Kidney (tissue), 14 donors: ENCODE results near the gene SNTA1. TPM values are rescaled to one million over a fixed set of nuclear protein-coding genes. Genes with fewer than 3 reads are reported as not detected.
"Not testable (repeated sequence)": the region's sequence is repeated elsewhere in the genome, so short reads cannot be mapped to it uniquely, and the experiment has no call there.

Experiments
- DNase-seq, 5 donors: peaks; one replicate each; pipeline ENCODE4 v3.0.0-alpha.2; 2013 to 2020
- FAIRE-seq: peaks from 2 replicates; lab custom pipeline; 2012; peaks lifted over from hg19 to GRCh38; lab: Jason Lieb, UNC
- H3K27ac ChIP-seq, 2 donors: one replicate each; pipeline ENCODE4 v1.7.0; 2013; ENCODE audit warnings: low read depth in 2 of 2, low read length in 2 of 2, inconsistent platforms in 1 of 2
- H3K27me3 ChIP-seq: one replicate; pipeline ENCODE4 v1.7.1; 2013; ENCODE audit warnings: low read length, inconsistent platforms; ENCODE audit not compliant: control insufficient read depth, insufficient read depth
- H3K36me3 ChIP-seq, 3 donors: one replicate each; pipeline versions ENCODE4 v1.7.0 to v1.7.1; 2013; ENCODE audit warnings: low read length in 3 of 3, control low read depth in 1 of 3, inconsistent platforms in 1 of 3; ENCODE audit not compliant: insufficient read depth in 3 of 3, control insufficient read depth in 2 of 3
- H3K4me1 ChIP-seq, 3 donors: one replicate each; pipeline versions ENCODE4 v1.7.0 to v1.7.1; 2013; ENCODE audit warnings: low read length in 3 of 3, inconsistent platforms in 1 of 3, low read depth in 1 of 3; ENCODE audit not compliant: control insufficient read depth in 2 of 3, insufficient read depth in 2 of 3
- H3K4me3 ChIP-seq, 3 donors: one replicate each; pipeline versions ENCODE4 v1.7.0 to v1.8.1; 2013; ENCODE audit warnings: low read length in 3 of 3, control low read depth in 1 of 3, inconsistent platforms in 1 of 3
- H3K9ac ChIP-seq, 3 donors: one replicate each; pipeline versions ENCODE4 v1.7.0 to v1.7.1; 2013; ENCODE audit warnings: low read length in 3 of 3, control low read depth in 1 of 3, inconsistent platforms in 1 of 3
- H3K9me3 ChIP-seq, 3 donors: one replicate each; pipeline versions ENCODE4 v1.7.0 to v1.7.1; 2013; ENCODE audit warnings: low read length in 3 of 3, control low read depth in 1 of 3, inconsistent platforms in 1 of 3; ENCODE audit not compliant: control insufficient read depth in 2 of 3, insufficient read depth in 1 of 3
- CTCF ChIP-seq: IDR thresholded peaks from 3 replicates; pipeline ENCODE4 v1.5.1; 2012; ENCODE audit warnings: mild to moderate bottlenecking, moderate library complexity, borderline replicate concordance; ENCODE audit not compliant: insufficient read depth; ENCODE audit errors: extremely low read depth
- intact Hi-C: fragments of 100-400 bp; cut with DNase I; formaldehyde crosslinking; loops from one replicate; pipeline ENCODE4 v1.11.1; 2022
- polyA plus RNA-seq: library from polyadenylated mRNA; stranded (reverse); fragments of 350-450 nt; fragmentation: Illumina TruSeq; extraction: RNeasy Lipid Tissue Mini Kit (QIAGEN cat#74804); gene quantifications from one replicate; pipeline ENCODE4 v1.2.3, GENCODE V29; 2014; ENCODE audit warnings: low read depth, low replicate concordance; ENCODE audit not compliant: insufficient read depth
- total RNA-seq: library from RNA; stranded (reverse); fragmentation: NEBNext Ultra II Directional; extraction: Animal tissue kit (Norgen Biotek cat#: 25700); gene quantifications from one replicate; pipeline ENCODE4 v1.2.1, GENCODE V29; 2021
- donor health status: control.
- donor health status: control.
- donor health status: control.
- donor health status: control.
- donor health status: control.
- donor health status: DM: yes; HTN: yes; CAD: no.
- donor health status: Normal renal cell carcinoma (clear cell type).

SNTA1 gene
- total and polyA plus RNA-seq, 2 donors from 2014 or later, result 12.2 to 53.6 TPM

- Histone ChIP-seq H3K36me3 (peaks cover 5 to 19% (median 17%) of the 10 kb centered on the region in 3 donors), H3K9ac (no peak overlapping the region), H3K4me1 (peaks cover 0 to 4% (median 2%) of the 10 kb centered on the region in 3 donors), H3K9me3 (no peaks in the 10 kb centered on the region), H3K27me3 (no peaks in the 10 kb centered on the region), H3K27ac (no peak overlapping the region), H3K4me3 (no peak overlapping the region)
- FAIRE-seq, result no peak
- intact Hi-C loops, result no loop called here
- TF ChIP-seq CTCF, result no peak
- peak in 1 of 5 donors; percentile 10 for DNase-seq
Measured at GRCh38 chr20:33394718-33395117, 48.8 kb downstream of the SNTA1 start.

GRCh38 chr20:33393609-33394008, 50.0 kb downstream of the SNTA1 start:
- H3K4me3 ChIP-seq, result no peak overlapping the region
- intact Hi-C loops, result no loop called here
- H3K27me3 ChIP-seq, result no peaks in the 10 kb centered on the region
- no peak for TF ChIP-seq CTCF
- H3K36me3 ChIP-seq, result peaks cover 5 to 19% (median 17%) of the 10 kb centered on the region in 3 donors
- no peak overlapping the region for H3K27ac ChIP-seq
- no peaks in the 10 kb centered on the region for H3K9me3 ChIP-seq
- FAIRE-seq (no peak), DNase-seq (no peak)
- no peaks in the 10 kb centered on the region for H3K4me1 ChIP-seq
- no peak overlapping the region for H3K9ac ChIP-seq

GRCh38 chr20:33391722-33392415, 51.7 kb downstream of the SNTA1 start:
- no peak overlapping the region for H3K9ac ChIP-seq
- H3K9me3 ChIP-seq, result no peaks in the 10 kb centered on the region
- intact Hi-C loops, result no loop called here
- H3K4me1 ChIP-seq, result no peaks in the 10 kb centered on the region
- H3K4me3 ChIP-seq, result no peak overlapping the region
- TF ChIP-seq CTCF, result no peak
- H3K27me3 ChIP-seq, result no peaks in the 10 kb centered on the region
- peaks cover 5 to 22% (median 19%) of the 10 kb centered on the region in 3 donors for H3K36me3 ChIP-seq
- H3K27ac ChIP-seq, result no peak overlapping the region
- FAIRE-seq, result no peak
- DNase-seq, result peak in 3 of 5 donors; percentile 13 to 53 (median 38)

GRCh38 chr20:33389326-33389725, 54.2 kb downstream of the SNTA1 start:
- H3K4me3 ChIP-seq, DNase-seq, H3K27me3 ChIP-seq, H3K27ac ChIP-seq, H3K9ac ChIP-seq, H3K4me1 ChIP-seq, intact Hi-C loops, FAIRE-seq, H3K9me3 ChIP-seq: not testable (repeated sequence)
- peaks cover 3 to 36% (median 21%) of the 10 kb centered on the region in 3 donors for H3K36me3 ChIP-seq
